GM19395 (cell line): ENCODE results near the gene HSPG2.
"Not testable (repeated sequence)": the region's sequence is repeated elsewhere in the genome, so short reads cannot be mapped to it uniquely, and the experiment has no call there.

Source experiments
- ATAC-seq: cut with Tn5 transposase; IDR thresholded peaks from one replicate; pipeline ENCODE4 v1.9.1; 2021; ENCODE audit warnings: mild to moderate bottlenecking, moderate library complexity; ENCODE audit not compliant: unreplicated experiment

The HSPG2 gene

GRCh38 chr1:21935393-21935804, 1.7 kb downstream of the HSPG2 start:
- no peak for ATAC-seq

DNA sequence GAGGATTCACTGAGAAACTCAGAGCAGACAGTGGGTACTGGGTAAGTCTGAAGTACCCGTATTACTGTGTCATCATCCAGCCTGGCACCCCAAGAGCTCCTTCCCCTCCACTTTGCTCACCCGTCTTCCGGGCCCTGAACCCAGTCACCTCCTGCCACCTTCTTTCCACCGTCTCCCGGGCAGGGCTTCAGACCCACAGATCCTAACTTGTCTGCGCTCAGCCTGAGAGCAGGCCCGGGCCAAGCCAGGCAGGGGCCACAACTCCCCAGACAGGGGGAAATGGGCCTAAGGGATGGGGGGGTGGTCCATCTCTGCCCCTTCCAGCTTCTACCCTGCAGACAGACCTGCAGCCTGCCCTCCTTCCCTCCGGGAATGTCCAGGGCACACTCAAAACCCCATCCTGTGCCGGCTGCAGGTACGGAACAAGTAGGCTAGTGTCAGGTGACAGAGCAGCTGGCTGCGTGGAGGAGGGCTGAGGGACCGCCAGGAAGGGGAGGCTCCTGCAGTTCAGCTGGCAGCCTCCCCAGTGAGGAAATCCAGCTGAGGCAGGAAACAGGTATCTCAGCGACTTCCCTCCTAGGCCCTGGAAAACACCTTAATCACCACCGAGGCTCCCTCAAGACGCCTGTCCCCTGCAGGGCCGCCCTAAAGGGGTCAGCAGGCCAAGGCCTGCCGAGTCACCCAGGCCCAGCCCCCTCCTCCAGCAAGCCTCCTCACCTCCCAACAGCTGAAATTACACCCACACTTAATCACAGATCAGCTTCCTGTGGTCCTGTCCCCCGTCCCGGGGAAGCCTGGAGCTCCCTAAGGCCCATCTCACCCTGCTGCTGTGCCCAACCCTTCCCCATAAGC, 3.5 kb downstream of the HSPG2 start:
- no peak for ATAC-seq

GRCh38 chr1:21932127-21932526, 5.0 kb downstream of the HSPG2 start:
- ATAC-seq = no peak

DNA sequence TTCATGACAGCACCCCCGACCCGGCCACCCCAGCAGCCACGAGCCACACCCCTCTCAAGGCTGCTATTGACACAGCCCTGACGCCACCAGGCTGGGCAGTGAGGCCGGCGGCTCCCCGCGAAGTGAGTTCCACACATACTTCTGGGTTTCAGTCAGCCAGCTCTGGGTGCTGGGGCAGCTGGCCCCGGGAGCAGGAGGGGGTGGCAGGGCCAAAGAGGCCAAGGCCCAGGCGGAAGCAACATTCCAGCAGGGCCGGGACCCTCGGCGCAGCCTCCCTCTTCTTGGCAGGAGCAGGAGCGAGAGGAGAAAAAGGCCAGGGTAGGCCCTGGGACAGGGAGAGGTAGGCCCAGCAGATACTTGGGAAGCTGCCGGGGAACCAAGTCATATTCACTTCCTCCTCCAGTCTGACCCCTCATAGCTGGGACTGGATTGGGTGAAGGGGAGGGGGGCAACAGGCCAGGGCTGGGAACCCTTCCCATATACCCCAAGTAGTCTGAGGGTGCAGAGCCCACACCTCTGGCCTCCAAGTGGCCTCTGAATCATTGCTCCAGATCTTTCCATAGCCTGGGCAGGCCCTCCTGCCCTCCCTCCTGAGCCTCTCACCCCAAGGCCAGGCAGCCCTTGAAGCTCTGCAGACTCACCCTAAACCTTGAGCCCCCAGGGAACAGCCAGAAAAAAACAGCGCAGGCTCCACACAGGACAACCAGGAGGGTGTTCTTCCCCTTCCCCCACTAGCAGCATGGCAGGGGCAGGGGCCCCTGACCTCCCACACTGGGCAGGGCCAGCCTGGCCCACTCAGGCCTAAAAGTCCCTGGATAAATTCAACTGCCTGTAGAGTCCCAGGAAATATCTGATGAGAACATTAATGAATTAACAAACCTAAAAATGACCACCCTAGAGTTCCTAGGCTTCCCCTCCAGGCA, 5.7 kb downstream of the HSPG2 start:
- ATAC-seq = no peak

- ATAC-seq = no peak
These were observed 6.4 kb downstream of the HSPG2 start for GRCh38 chr1:21930629-21931170.

DNA sequence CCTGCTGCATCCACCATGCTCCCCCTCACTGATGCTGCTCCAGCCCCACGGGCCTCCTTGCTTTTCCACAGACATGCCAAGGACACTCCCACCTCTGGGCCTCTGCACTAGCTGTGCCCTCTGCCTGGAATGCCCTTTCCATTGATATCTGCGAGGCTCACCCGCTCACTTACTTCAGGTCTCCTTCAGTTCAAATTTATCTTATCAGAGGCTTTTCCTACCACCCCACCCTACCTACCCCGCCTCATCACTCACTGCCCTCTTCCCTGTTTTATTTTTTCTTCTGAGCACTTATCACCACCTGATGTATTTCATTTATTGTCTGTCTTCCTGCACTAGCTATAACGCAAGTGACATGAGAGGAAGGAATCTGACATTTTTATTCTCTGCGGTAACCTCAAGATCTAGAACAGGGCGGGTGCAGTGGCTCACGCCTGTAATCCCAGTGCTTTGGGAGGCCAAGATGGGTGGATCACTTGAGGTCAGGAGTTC, 7.0 kb downstream of the HSPG2 start:
- ATAC-seq = no peak

- ATAC-seq = no peak
These were observed 9.4 kb downstream of the HSPG2 start for GRCh38 chr1:21927533-21928237.

- no peak for ATAC-seq
These were observed 10.1 kb downstream of the HSPG2 start for GRCh38 chr1:21926814-21927532.

DNA sequence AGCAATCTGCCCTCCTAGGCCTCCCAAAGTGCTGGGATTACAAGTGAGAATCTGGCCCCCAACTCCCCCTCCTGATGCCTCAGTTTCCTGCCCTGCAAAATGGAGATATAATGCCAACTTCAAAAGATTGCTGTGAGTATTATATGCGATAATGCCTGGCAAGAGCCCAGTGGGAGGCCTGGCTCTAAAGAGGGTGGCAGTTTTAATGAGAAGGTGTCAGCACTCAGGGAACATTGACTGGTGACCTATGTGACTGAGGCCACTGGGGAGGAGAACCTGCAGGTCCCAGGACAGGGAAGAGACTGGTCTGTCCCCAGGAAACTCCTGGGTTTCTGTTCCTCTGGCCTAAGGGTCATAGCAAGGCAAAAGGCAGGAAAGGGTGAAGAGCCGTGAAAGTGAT, 11.0 kb downstream of the HSPG2 start:
- ATAC-seq = no peak

DNA sequence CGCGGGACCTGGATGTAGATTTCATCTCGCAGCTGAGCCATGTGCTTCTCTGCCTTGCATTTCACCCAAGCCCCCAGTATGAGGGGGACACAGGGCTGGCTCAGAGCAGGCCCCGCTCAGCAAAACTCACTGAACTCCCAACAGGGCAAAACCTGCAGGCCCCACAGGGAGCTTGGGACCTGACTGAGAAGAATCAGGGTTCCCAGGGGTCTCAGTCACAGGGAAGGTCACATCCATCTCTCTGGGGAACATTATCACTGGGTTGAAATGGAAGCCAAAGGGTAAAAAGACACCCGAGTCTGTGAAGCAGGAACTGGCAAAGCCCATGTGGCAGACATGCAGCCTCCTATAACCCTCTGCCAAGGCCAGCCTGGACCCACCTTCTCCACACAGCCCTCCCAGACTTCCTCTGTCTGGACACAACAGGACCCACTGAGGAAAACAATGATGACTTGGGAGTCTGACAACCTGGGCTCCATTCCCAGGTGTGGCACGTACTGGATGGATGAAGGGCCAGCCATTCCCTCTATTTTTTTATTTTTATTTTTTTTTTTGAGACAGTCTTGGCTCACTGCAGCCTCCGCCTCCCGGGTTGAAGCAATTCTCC, 11.7 kb downstream of the HSPG2 start:
- no peak for ATAC-seq

- ATAC-seq = no peak
These were observed 12.6 kb downstream of the HSPG2 start for GRCh38 chr1:21924503-21925005.

DNA sequence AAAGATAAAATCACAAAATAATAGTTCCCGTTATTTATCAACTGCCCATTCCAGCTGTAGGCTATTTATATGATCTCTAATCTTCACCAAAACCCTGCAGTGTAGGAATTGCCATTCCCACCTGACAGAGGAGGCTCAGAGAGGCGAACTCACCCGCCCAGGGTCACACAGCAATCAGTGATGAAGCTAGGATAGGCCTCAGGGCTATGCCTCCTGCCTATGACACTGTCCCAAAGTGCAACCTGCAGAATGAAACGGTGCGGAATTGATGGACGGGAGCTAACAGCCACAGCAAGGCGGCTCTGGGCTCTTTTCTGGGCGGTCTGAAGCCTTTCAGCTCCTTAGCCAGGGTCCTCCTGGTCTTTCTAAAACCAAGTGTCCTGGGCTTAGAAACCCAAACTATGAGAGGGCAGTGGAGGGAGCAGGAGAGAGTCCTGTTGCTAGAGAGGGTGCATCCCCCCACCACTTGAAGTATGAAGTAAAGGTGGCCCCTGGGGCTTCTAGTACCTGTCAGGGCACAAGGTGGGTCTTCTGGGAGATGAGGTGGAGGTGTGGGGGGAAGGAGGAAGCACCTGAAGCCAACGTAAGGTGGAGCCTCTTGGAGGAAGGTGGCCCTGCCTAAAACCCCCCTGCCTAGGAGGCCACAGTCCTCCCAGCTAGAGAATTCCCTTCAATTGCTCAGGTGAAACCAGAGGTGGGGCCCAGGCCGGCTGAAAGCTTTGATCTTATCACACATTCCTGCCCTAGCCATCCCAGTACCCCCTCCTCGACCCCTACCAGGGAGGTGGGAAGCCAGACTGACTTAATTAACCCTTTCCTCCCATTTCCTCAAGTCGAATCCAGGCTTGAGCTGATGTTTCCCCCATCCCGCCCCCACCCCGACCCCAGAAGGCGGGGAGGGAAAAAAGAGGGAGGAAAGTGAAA, 14.8 kb downstream of the HSPG2 start:
- no peak for ATAC-seq

DNA sequence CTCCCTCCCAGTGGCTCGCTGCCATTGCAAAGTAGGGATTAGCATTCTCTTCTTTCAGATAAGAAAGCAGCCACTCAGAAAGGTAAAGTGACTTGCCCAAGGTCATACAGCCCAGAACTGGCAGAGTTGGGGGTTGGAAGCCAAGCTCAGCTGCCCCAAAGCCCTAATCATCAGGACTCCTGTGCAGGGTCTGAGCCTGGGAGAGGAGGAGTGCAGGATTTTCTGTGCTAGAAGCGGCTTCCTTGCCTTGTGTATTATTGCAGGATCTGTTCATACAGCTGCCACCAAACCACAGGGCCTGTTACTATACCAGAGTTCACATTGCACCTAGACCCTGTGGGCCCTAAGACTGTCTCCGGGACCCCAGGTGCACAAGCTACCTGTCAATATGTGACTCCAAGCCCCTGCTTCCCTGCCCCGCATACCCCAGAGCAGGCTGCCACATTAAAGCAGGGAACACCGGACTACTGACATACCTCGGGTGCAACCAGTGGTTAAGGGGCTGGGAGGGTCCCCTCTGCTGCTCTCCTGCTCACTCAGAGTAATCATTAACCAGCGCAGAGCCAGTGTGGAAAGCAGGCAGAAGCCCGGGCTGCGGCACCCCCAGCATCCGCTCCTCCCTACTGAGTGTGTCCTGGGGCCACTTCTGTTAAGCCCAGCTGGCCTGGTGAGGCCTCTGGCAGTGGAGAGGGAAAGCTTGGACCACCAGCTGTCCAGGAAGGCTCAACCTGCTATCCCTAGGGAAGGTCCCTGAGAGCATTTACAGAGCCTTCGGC, 15.8 kb downstream of the HSPG2 start:
- no peak for ATAC-seq

GRCh38 chr1:21919520-21919919, 17.6 kb downstream of the HSPG2 start:
- ATAC-seq = no peak

DNA sequence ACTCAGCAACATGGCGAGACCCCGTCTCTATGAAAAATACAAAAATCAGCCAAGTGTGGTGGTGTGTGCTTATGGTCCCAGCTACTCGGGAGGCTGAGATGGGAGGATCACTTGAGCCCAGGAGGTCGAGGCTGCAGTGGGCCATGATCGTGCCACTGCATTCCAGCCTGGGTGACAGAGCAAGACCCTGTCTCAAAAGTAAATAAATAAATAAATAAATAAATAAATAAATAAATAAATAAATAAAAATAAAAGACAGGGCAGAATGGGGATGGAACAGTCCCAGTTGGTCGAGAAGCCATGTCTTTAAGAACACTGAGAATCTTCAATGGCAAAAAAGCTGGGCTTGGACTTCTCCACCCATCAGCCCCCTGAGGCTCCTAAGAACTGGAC, 19.9 kb downstream of the HSPG2 start:
- ATAC-seq = not testable (repeated sequence)

- ATAC-seq = no peak
These were observed 20.5 kb downstream of the HSPG2 start for GRCh38 chr1:21916447-21917238.
